ENCODE data around the gene FBXL7. TPM values are rescaled to one million over a fixed set of nuclear protein-coding genes. Genes with fewer than 3 reads are reported as not detected.

The FBXL7 gene
- polyA plus RNA-seq, 1 donor from 2014 or later: 0.24 TPM

- H2AFZ ChIP-seq (ENCODE audit: low read depth, low read length): no peak overlapping the region
- H3K36me3 ChIP-seq (ENCODE audit: insufficient read depth, low read length): no peaks in the 10 kb centered on the region
- TF ChIP-seq CTCF (IDR thresholded peaks at IDR 0.05; ENCODE audit: poor library complexity, severe bottlenecking) (no peak), TAF1 (IDR thresholded peaks at IDR 0.05; ENCODE audit: low read depth) (no peak), REST (IDR thresholded peaks at IDR 0.05; ENCODE audit: borderline replicate concordance) (no peak), SMC3 (conservative IDR thresholded peaks at IDR 0.05; ENCODE audit: poor library complexity) (no peak), EZH2 (IDR thresholded peaks at IDR 0.05; ENCODE audit: borderline replicate concordance, insufficient read depth, low read length, poor library complexity, severe bottlenecking) (no peak), POLR2AphosphoS5 (IDR thresholded peaks at IDR 0.05) (no peak), RAD21 (conservative IDR thresholded peaks at IDR 0.05) (no peak), EP300 (conservative IDR thresholded peaks at IDR 0.05; ENCODE audit: poor library complexity, severe bottlenecking) (no peak), MXI1 (conservative IDR thresholded peaks at IDR 0.05; ENCODE audit: poor library complexity, severe bottlenecking) (no peak)
- H3K27ac ChIP-seq (ENCODE audit: low read length): no peak overlapping the region
- no peaks in the 10 kb centered on the region for H3K9me2 ChIP-seq (ENCODE audit: insufficient read depth, low read length)
- H3K27me3 ChIP-seq (ENCODE audit: insufficient read depth, low read depth, low read length): no peaks in the 10 kb centered on the region
- no peak overlapping the region for H3K4me3 ChIP-seq (ENCODE audit: low read length)
- no peaks in the 10 kb centered on the region for H3F3A ChIP-seq (ENCODE audit: insufficient read depth, low read length, poor library complexity, severe bottlenecking)
- H3K9ac ChIP-seq (ENCODE audit: low read length): no peak overlapping the region
- H4K20me1 ChIP-seq (ENCODE audit: insufficient read depth): no peaks in the 10 kb centered on the region
- peaks cover under 1% of the 10 kb centered on the region for H3K79me2 ChIP-seq (replicated peaks; ENCODE audit: insufficient read depth, low read length)
- H3K9me3 ChIP-seq (ENCODE audit: low read length): no peaks in the 10 kb centered on the region
- H3K4me2 ChIP-seq (ENCODE audit: low read length): no peak overlapping the region
Measured at GRCh38 chr5:15579193-15579990, 79.4 kb downstream of the FBXL7 start.

- TF ChIP-seq EP300 (conservative IDR thresholded peaks at IDR 0.05; ENCODE audit: poor library complexity, severe bottlenecking) (no peak), POLR2AphosphoS5 (IDR thresholded peaks at IDR 0.05) (no peak), RAD21 (conservative IDR thresholded peaks at IDR 0.05) (no peak), MXI1 (conservative IDR thresholded peaks at IDR 0.05; ENCODE audit: poor library complexity, severe bottlenecking) (no peak), EZH2 (IDR thresholded peaks at IDR 0.05; ENCODE audit: borderline replicate concordance, insufficient read depth, low read length, poor library complexity, severe bottlenecking) (no peak), TAF1 (IDR thresholded peaks at IDR 0.05; ENCODE audit: low read depth) (no peak), SMC3 (conservative IDR thresholded peaks at IDR 0.05; ENCODE audit: poor library complexity) (no peak), CTCF (IDR thresholded peaks at IDR 0.05; ENCODE audit: poor library complexity, severe bottlenecking) (no peak), REST (IDR thresholded peaks at IDR 0.05; ENCODE audit: borderline replicate concordance) (no peak)
- H3K9ac ChIP-seq (ENCODE audit: low read length): no peak overlapping the region
- H2AFZ ChIP-seq (ENCODE audit: low read depth, low read length): no peak overlapping the region
- no peaks in the 10 kb centered on the region for H3F3A ChIP-seq (ENCODE audit: insufficient read depth, low read length, poor library complexity, severe bottlenecking)
- H3K79me2 ChIP-seq (replicated peaks; ENCODE audit: insufficient read depth, low read length): no peaks in the 10 kb centered on the region
- H4K20me1 ChIP-seq (ENCODE audit: insufficient read depth): no peaks in the 10 kb centered on the region
- no peaks in the 10 kb centered on the region for H3K36me3 ChIP-seq (ENCODE audit: insufficient read depth, low read length)
- no peaks in the 10 kb centered on the region for H3K9me3 ChIP-seq (ENCODE audit: low read length)
- no peaks in the 10 kb centered on the region for H3K27me3 ChIP-seq (ENCODE audit: insufficient read depth, low read depth, low read length)
- H3K4me2 ChIP-seq (ENCODE audit: low read length): no peak overlapping the region
- H3K9me2 ChIP-seq (ENCODE audit: insufficient read depth, low read length): no peaks in the 10 kb centered on the region
- no peak overlapping the region for H3K27ac ChIP-seq (ENCODE audit: low read length)
- H3K4me3 ChIP-seq (ENCODE audit: low read length): no peak overlapping the region
Measured at GRCh38 chr5:15584528-15584927, 84.5 kb downstream of the FBXL7 start.
